ENCODE data around the gene PLPPR2. TPM values are rescaled to one million over a fixed set of nuclear protein-coding genes. Genes with fewer than 3 reads are reported as not detected.

The PLPPR2 gene
- total RNA-seq, 2 experiments from 2014 or later = 8.2 TPM

GRCh38 chr19:11408591-11408990 is 53.4 kb downstream of the PLPPR2 start:
- CTCF ChIA-PET = interaction anchor here (0.7 kb wide), 1 partner anchor 14 kb away, joined by 4 read pairs; no protein-coding TSS in a partner anchor
- Histone ChIP-seq H3K36me3 (ENCODE audit: insufficient read depth, low read length) (no peaks in the 10 kb centered on the region), H3K9me3 (ENCODE audit: control insufficient read depth in 1 of 2, insufficient read depth in 1 of 2, low read length in 2 of 2) (peaks cover 0 to 4% of the 10 kb centered on the region in 2 experiments), H3K4me1 (ENCODE audit: insufficient read depth, low read length) (peaks cover 6% of the 10 kb centered on the region), H3K27ac (ENCODE audit: low read depth in 1 of 2, low read length in 2 of 2) (no peak overlapping the region), H3K4me3 (ENCODE audit: low read length) (no peak overlapping the region), H3K27me3 (ENCODE audit: control insufficient read depth in 1 of 2, insufficient read depth in 2 of 2, low read length in 2 of 2) (peaks cover 8 to 9% of the 10 kb centered on the region in 2 experiments)
- Mint-ChIP-seq H3K36me3 (ENCODE audit: low read depth) (no peaks in the 10 kb centered on the region), H3K9me3 (no peaks in the 10 kb centered on the region), H3K4me3 (no peak overlapping the region), H3K27ac (no peak overlapping the region), H3K27me3 (peaks cover 38% of the 10 kb centered on the region), H3K4me1 (ENCODE audit: low read depth) (no peaks in the 10 kb centered on the region)
- ATAC-seq (ENCODE audit: poor library complexity) = no peak
- intact Hi-C loops (cut with DNase I, micrococcal nuclease) = no loop called here
- DNase-seq = no peak
- TF ChIP-seq CTCF (IDR thresholded peaks at IDR 0.05) = no peak
- POLR2A ChIA-PET = no interaction called here

- H3K27ac ChIP-seq (ENCODE audit: low read depth in 1 of 2, low read length in 2 of 2) = no peak overlapping the region
- ChIA-PET CTCF (interaction anchor here (0.9 kb wide), 1 partner anchor 30 kb away, joined by 5 read pairs; no protein-coding TSS in a partner anchor), POLR2A (interaction anchor here (0.6 kb wide), 1 partner anchor 284 kb away, joined by 3 read pairs; no protein-coding TSS in a partner anchor)
- Mint-ChIP-seq H3K9me3 (no peaks in the 10 kb centered on the region), H3K4me1 (ENCODE audit: low read depth) (no peaks in the 10 kb centered on the region), H3K27ac (no peak overlapping the region), H3K27me3 (peaks cover 31% of the 10 kb centered on the region), H3K4me3 (no peak overlapping the region), H3K36me3 (ENCODE audit: low read depth) (no peaks in the 10 kb centered on the region)
- TF ChIP-seq CTCF (IDR thresholded peaks at IDR 0.05) = no peak
- DNase-seq (no peak), ATAC-seq (ENCODE audit: poor library complexity) (no peak)
- intact Hi-C loops (cut with DNase I, micrococcal nuclease) = no loop called here
- peaks cover 6% of the 10 kb centered on the region for H3K4me1 ChIP-seq (ENCODE audit: insufficient read depth, low read length)
- H3K27me3 ChIP-seq (ENCODE audit: control insufficient read depth in 1 of 2, insufficient read depth in 2 of 2, low read length in 2 of 2) = peaks cover 8 to 9% of the 10 kb centered on the region in 2 experiments
- peaks cover 0 to 4% of the 10 kb centered on the region in 2 experiments for H3K9me3 ChIP-seq (ENCODE audit: control insufficient read depth in 1 of 2, insufficient read depth in 1 of 2, low read length in 2 of 2)
- no peak overlapping the region for H3K4me3 ChIP-seq (ENCODE audit: low read length)
- no peaks in the 10 kb centered on the region for H3K36me3 ChIP-seq (ENCODE audit: insufficient read depth, low read length)
Observed at GRCh38 chr19:11410682-11411081, 55.5 kb downstream of the PLPPR2 start.

GRCh38 chr19:11414544-11414943 is 59.3 kb downstream of the PLPPR2 start:
- H3K27ac Mint-ChIP-seq = no peak overlapping the region
- H3K4me1 Mint-ChIP-seq (ENCODE audit: low read depth) = peaks cover 9% of the 10 kb centered on the region
- intact Hi-C loops (cut with DNase I, micrococcal nuclease) = no loop called here
- peaks cover 46% of the 10 kb centered on the region for H3K27me3 Mint-ChIP-seq
- no peak for ATAC-seq (ENCODE audit: poor library complexity)
- Histone ChIP-seq H3K4me1 (ENCODE audit: insufficient read depth, low read length) (peaks cover 10% of the 10 kb centered on the region), H3K9me3 (ENCODE audit: control insufficient read depth in 1 of 2, insufficient read depth in 1 of 2, low read length in 2 of 2) (no peaks in the 10 kb centered on the region), H3K27me3 (ENCODE audit: control insufficient read depth in 1 of 2, insufficient read depth in 2 of 2, low read length in 2 of 2) (peaks cover 8 to 13% of the 10 kb centered on the region in 2 experiments), H3K36me3 (ENCODE audit: insufficient read depth, low read length) (no peaks in the 10 kb centered on the region), H3K27ac (ENCODE audit: low read depth in 1 of 2, low read length in 2 of 2) (no peak overlapping the region), H3K4me3 (ENCODE audit: low read length) (no peak overlapping the region)
- H3K4me3 Mint-ChIP-seq = no peak overlapping the region
- no peak for DNase-seq
- no peaks in the 10 kb centered on the region for H3K36me3 Mint-ChIP-seq (ENCODE audit: low read depth)
- ChIA-PET CTCF (no interaction called here), POLR2A (no interaction called here)
- TF ChIP-seq CTCF (IDR thresholded peaks at IDR 0.05) = no peak
- no peaks in the 10 kb centered on the region for H3K9me3 Mint-ChIP-seq

Other genes with a start within 250 kb of the PLPPR2 start
- gene SPC24, start 199.7 kb upstream of the PLPPR2 start, total RNA-seq = 1 to 10 TPM in 1 of 2 experiments, under 1 TPM in 1; 0.59 to 1.5 TPM
- not detected for gene KANK2, start 157.9 kb upstream of the PLPPR2 start, total RNA-seq
- not detected for gene ANGPTL8, start 115.8 kb upstream of the PLPPR2 start, total RNA-seq
- under 1 TPM; 0.14 to 0.38 TPM for gene DOCK6, start 92.9 kb upstream of the PLPPR2 start, total RNA-seq
- not detected for gene TSPAN16, start 59.3 kb upstream of the PLPPR2 start, total RNA-seq
- gene RAB3D, start 15.8 kb upstream of the PLPPR2 start, total RNA-seq = 1 to 10 TPM; 1.2 to 2.2 TPM
- 10 to 100 TPM in 1 of 2 experiments, 1 to 10 TPM in 1; 8.8 to 10.4 TPM for gene TMEM205, start 9.2 kb upstream of the PLPPR2 start, total RNA-seq
- gene CCDC159, start 8.9 kb upstream of the PLPPR2 start, total RNA-seq = 10 to 100 TPM; 35.5 to 42.4 TPM
- gene SWSAP1, start 19.2 kb downstream of the PLPPR2 start, total RNA-seq = 1 to 10 TPM; 2.6 to 2.7 TPM
- gene EPOR, start 28.9 kb downstream of the PLPPR2 start, total RNA-seq = 10 to 100 TPM; 10.9 to 11.3 TPM
- gene RGL3, start 63.9 kb downstream of the PLPPR2 start, total RNA-seq = not detected
- not detected for gene ODAD3, start 79.7 kb downstream of the PLPPR2 start, total RNA-seq
- 100 to 1,000 TPM; 257 to 260 TPM for gene PRKCSH, start 80.2 kb downstream of the PLPPR2 start, total RNA-seq
- under 1 TPM in 1 of 2 experiments, not detected in 1; 0.66 TPM for gene ELAVL3, start 125.6 kb downstream of the PLPPR2 start, total RNA-seq
- gene ZNF653, start 150.4 kb downstream of the PLPPR2 start, total RNA-seq = 1 to 10 TPM; 7.4 to 7.5 TPM
- gene ECSIT, start 173.7 kb downstream of the PLPPR2 start, total RNA-seq = 10 to 100 TPM; 27.2 to 27.4 TPM
- gene CNN1, start 183.4 kb downstream of the PLPPR2 start, total RNA-seq = not detected
- 10 to 100 TPM; 31.8 to 33.2 TPM for gene ELOF1, start 203.8 kb downstream of the PLPPR2 start, total RNA-seq
- gene ACP5, start 222.2 kb downstream of the PLPPR2 start, total RNA-seq = 10 to 100 TPM; 13.4 to 15.3 TPM
- 10 to 100 TPM; 11.7 to 12.7 TPM for gene ZNF627, start 242.1 kb downstream of the PLPPR2 start, total RNA-seq